Chondrocyte (in vitro differentiated cells): ENCODE data around the gene CTSH. TPM values are rescaled to one million over a fixed set of nuclear protein-coding genes. Genes with fewer than 3 reads are reported as not detected.
A peak's percentile ranks its signal among the peaks of the same experiment; 100 is the strongest.

Source experiments
- DNase-seq: peaks from one replicate; pipeline ENCODE4 v3.0.0; 2021; ENCODE audit warnings: mixed read lengths, low spot score
- H3K27ac Mint-ChIP-seq: one replicate; pipeline ENCODE4 v1.8.0; 2021; ENCODE audit warnings: mild to moderate bottlenecking, moderate library complexity, mixed read lengths; ENCODE audit not compliant: unreplicated experiment
- H3K27me3 Mint-ChIP-seq: 2 replicates; pipeline ENCODE4 v1.8.0; 2021; ENCODE audit warnings: low read depth, mixed read lengths
- H3K36me3 Mint-ChIP-seq: 2 replicates; pipeline ENCODE4 v1.8.0; 2021; ENCODE audit warnings: low read depth, mixed read lengths
- H3K4me1 Mint-ChIP-seq: 2 replicates; pipeline ENCODE4 v1.8.0; 2021; ENCODE audit warnings: low read depth, mild to moderate bottlenecking, mixed read lengths
- H3K4me3 Mint-ChIP-seq: one replicate; pipeline ENCODE4 v1.8.0; 2021; ENCODE audit warnings: mild to moderate bottlenecking, moderate library complexity, mixed read lengths; ENCODE audit not compliant: unreplicated experiment
- H3K9me3 Mint-ChIP-seq: 2 replicates; pipeline ENCODE4 v1.8.0; 2021; ENCODE audit warnings: low read depth, mixed read lengths
- total RNA-seq: library from RNA; stranded (reverse); gene quantifications from 3 replicates; pipeline ENCODE4 v1.2.1, GENCODE V29; 2021
- TF ChIP-seq, protein P1 (sequence below): fragments of 200-600 bp; sonication (generic); IDR thresholded peaks from 2 replicates; pipeline ENCODE4 v1.5.0; 2021; ENCODE audit warnings: antibody characterized with exemption, mild to moderate bottlenecking, moderate library complexity

Gene CTSH
- total RNA-seq, 1 donor from 2014 or later, result 22.5 TPM

GRCh38 chr15:78912316-78912715 is 32.5 kb downstream of the CTSH start:
- no peak overlapping the region for H3K4me3 Mint-ChIP-seq
- no peaks in the 10 kb centered on the region for H3K27me3 Mint-ChIP-seq
- DNase-seq, result no peak
- H3K4me1 Mint-ChIP-seq, result peaks cover 40% of the 10 kb centered on the region
- TF ChIP-seq, protein P1, sequence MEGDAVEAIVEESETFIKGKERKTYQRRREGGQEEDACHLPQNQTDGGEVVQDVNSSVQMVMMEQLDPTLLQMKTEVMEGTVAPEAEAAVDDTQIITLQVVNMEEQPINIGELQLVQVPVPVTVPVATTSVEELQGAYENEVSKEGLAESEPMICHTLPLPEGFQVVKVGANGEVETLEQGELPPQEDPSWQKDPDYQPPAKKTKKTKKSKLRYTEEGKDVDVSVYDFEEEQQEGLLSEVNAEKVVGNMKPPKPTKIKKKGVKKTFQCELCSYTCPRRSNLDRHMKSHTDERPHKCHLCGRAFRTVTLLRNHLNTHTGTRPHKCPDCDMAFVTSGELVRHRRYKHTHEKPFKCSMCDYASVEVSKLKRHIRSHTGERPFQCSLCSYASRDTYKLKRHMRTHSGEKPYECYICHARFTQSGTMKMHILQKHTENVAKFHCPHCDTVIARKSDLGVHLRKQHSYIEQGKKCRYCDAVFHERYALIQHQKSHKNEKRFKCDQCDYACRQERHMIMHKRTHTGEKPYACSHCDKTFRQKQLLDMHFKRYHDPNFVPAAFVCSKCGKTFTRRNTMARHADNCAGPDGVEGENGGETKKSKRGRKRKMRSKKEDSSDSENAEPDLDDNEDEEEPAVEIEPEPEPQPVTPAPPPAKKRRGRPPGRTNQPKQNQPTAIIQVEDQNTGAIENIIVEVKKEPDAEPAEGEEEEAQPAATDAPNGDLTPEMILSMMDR, result no peak
- peak overlapping the region; percentile 37 for H3K27ac Mint-ChIP-seq
- H3K9me3 Mint-ChIP-seq, result no peaks in the 10 kb centered on the region
- peaks cover 39% of the 10 kb centered on the region for H3K36me3 Mint-ChIP-seq

DNA sequence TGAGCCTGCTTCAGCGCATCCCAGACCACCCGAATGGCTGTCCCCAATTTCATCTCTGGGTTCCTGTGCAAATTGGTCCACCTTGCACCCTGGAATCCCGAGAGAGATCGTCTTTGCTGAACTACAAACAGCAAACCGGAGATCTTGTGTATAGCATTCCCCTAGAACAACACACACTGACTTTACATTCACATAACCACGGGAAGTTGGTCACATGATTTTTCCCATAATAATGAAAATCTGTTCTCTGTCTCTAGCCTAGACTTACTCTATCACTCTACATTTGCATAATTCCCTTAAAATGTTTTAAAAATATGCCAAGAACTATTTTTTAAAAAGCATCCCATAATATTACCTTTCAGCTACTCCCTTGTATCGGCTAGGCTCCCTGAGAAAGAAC is 34.6 kb downstream of the CTSH start:
- no peak for DNase-seq
- Mint-ChIP-seq H3K27me3 (no peaks in the 10 kb centered on the region), H3K4me1 (peaks cover 45% of the 10 kb centered on the region), H3K4me3 (no peak overlapping the region), H3K27ac (no peak overlapping the region), H3K36me3 (peaks cover 52% of the 10 kb centered on the region), H3K9me3 (no peaks in the 10 kb centered on the region)
- TF ChIP-seq, protein P1, result no peak

DNA sequence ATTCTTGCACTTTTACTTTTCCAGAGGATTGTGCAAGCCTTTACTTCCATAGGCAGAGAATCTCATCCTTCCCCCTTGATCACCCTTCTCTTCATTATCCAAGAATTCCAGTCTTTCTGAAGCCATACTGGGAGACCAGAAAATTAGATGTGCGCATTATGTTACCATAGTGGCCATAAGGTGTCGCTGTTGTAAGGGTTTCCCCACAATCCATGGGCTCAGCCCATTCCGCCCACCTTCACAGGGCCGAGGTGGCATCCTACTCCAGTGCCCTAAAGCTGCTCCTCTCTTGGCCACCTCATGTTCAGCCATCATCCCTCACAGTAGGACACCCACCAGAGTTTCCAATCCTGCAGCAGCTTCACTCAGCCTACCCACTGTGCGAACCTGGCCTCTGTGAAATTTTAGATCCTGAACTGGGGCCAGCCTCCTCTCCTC is 35.0 kb downstream of the CTSH start:
- H3K9me3 Mint-ChIP-seq, result no peaks in the 10 kb centered on the region
- TF ChIP-seq, protein P1, result peak; percentile 87
- DNase-seq, result no peak
- no peak overlapping the region for H3K4me3 Mint-ChIP-seq
- H3K27ac Mint-ChIP-seq, result no peak overlapping the region
- peaks cover 47% of the 10 kb centered on the region for H3K4me1 Mint-ChIP-seq
- no peaks in the 10 kb centered on the region for H3K27me3 Mint-ChIP-seq
- H3K36me3 Mint-ChIP-seq, result peaks cover 55% of the 10 kb centered on the region

- Mint-ChIP-seq H3K4me3 (no peak overlapping the region), H3K27me3 (no peaks in the 10 kb centered on the region), H3K4me1 (peaks cover 47% of the 10 kb centered on the region), H3K36me3 (peaks cover 57% of the 10 kb centered on the region), H3K27ac (peak overlapping the region; percentile 39), H3K9me3 (no peaks in the 10 kb centered on the region)
- DNase-seq, result no peak
- TF ChIP-seq, protein P1, result no peak
Observed at GRCh38 chr15:78909160-78909695, 35.6 kb downstream of the CTSH start.

GRCh38 chr15:78907577-78907976 is 37.3 kb downstream of the CTSH start:
- Mint-ChIP-seq H3K36me3 (peaks cover 56% of the 10 kb centered on the region), H3K27ac (peak overlapping the region; percentile 64), H3K9me3 (no peaks in the 10 kb centered on the region), H3K4me1 (peaks cover 45% of the 10 kb centered on the region), H3K4me3 (no peak overlapping the region), H3K27me3 (no peaks in the 10 kb centered on the region)
- no peak for DNase-seq
- TF ChIP-seq, protein P1, result peak; percentile 67
